RWPE1 (cell line): Measurements from ENCODE around the gene MTHFD2L.

ENCODE experiments used
- CTCF ChIA-PET: fragments of 350-600 bp; sonication (Branson Sonifier 250); formaldehyde crosslinking; extraction: SDS; loops from one replicate; lab custom pipeline; 2021; lab: Yijun Ruan, JAX
- POLR2A ChIA-PET: fragments of 400-600 bp; formaldehyde crosslinking; extraction: SDS; loops from one replicate; lab custom pipeline; 2020; ENCODE audit warnings: antibody characterized with exemption; ENCODE audit not compliant: low non-redundant PET; lab: Yijun Ruan, JAX
- DNase-seq: peaks from one replicate; pipeline ENCODE4 v3.0.0; 2012; ENCODE audit warnings: low spot score
- H3K27ac ChIP-seq: fragments of 450-650 bp; 2 replicates; pipeline ENCODE4 v1.5.1; 2017
- TF ChIP-seq, protein P1 (sequence below): fragments of 450-650 bp; conservative IDR thresholded peaks from 2 replicates; pipeline ENCODE4 v1.5.1; 2017; ENCODE audit warnings: low read depth, mild to moderate bottlenecking

Gene MTHFD2L

GRCh38 chr4:74266081-74266480 is 108.2 kb downstream of the MTHFD2L start:
- CTCF ChIA-PET = interaction anchor here (1.2 kb wide), 1 partner anchor 37 kb away, joined by 3 read pairs; no protein-coding TSS in a partner anchor
- TF ChIP-seq, protein P1, sequence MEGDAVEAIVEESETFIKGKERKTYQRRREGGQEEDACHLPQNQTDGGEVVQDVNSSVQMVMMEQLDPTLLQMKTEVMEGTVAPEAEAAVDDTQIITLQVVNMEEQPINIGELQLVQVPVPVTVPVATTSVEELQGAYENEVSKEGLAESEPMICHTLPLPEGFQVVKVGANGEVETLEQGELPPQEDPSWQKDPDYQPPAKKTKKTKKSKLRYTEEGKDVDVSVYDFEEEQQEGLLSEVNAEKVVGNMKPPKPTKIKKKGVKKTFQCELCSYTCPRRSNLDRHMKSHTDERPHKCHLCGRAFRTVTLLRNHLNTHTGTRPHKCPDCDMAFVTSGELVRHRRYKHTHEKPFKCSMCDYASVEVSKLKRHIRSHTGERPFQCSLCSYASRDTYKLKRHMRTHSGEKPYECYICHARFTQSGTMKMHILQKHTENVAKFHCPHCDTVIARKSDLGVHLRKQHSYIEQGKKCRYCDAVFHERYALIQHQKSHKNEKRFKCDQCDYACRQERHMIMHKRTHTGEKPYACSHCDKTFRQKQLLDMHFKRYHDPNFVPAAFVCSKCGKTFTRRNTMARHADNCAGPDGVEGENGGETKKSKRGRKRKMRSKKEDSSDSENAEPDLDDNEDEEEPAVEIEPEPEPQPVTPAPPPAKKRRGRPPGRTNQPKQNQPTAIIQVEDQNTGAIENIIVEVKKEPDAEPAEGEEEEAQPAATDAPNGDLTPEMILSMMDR = no peak
- no peak for DNase-seq
- no peak overlapping the region for H3K27ac ChIP-seq
- POLR2A ChIA-PET = no interaction called here

DNA sequence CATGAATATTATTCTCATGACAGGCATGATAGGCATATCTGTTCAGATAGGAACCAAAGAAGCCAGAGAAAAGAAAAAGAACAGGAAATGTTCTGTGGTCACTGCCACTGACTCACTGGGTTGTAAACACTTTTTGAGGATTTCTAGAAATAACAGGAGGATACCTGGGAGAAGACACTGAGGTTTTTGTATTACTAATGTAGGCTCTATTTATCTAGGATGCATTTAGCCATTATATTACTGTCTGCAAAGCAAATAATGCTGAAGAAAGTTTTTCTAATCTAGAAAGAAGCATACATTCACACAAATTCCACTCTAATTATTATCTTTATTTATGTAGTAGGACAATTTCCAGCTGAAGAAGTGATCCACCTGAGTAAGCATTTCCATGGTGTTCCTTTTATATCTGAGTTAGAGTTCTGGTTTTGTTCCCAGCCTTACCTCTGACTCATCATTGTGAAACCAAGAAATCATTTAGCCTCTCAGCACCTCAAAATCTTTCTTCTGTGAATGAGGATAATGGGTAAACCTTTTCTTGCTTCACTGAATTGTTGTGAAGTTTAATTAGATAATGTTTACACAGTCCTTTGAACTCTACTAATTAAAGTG is 110.2 kb downstream of the MTHFD2L start:
- POLR2A ChIA-PET = no interaction called here
- TF ChIP-seq, protein P1 = no peak
- CTCF ChIA-PET = no interaction called here
- DNase-seq = peak; percentile 65
- peak overlapping the region; percentile 84 for H3K27ac ChIP-seq

- H3K27ac ChIP-seq = no peak overlapping the region
- TF ChIP-seq, protein P1 = no peak
- ChIA-PET POLR2A (no interaction called here), CTCF (no interaction called here)
- DNase-seq = no peak
These were observed 110.7 kb downstream of the MTHFD2L start for GRCh38 chr4:74268643-74269042.

GRCh38 chr4:74278490-74278889 is 120.6 kb downstream of the MTHFD2L start:
- ChIA-PET CTCF (no interaction called here), POLR2A (interaction anchor here (0.6 kb wide), 1 partner anchor 26 kb away, joined by 3 read pairs; no protein-coding TSS in a partner anchor)
- DNase-seq = no peak
- TF ChIP-seq, protein P1 = no peak
- H3K27ac ChIP-seq = no peak overlapping the region

DNA sequence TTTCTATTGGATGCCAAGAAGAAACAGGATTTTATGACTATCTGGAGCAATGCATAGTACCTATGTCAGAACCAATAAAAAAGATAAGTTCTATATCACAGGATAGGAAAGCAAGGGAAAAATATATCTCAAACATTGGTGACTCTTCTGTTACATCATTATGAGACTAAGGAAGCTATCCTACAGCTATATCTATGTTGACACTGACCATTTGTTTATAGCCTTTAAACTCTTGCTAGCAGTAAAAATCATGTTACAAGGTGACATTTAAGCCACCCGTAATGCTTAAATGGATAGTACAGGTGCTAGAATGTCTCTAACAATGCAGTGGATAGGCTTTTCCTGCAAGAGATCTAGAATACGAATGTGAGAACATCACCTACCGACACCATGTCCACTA is 121.8 kb downstream of the MTHFD2L start:
- CTCF ChIA-PET = interaction anchor here (1.4 kb wide), 1 partner anchor 14 kb away, joined by 3 read pairs; no protein-coding TSS in a partner anchor
- POLR2A ChIA-PET = no interaction called here
- DNase-seq = no peak
- TF ChIP-seq, protein P1 = no peak
- no peak overlapping the region for H3K27ac ChIP-seq

DNA sequence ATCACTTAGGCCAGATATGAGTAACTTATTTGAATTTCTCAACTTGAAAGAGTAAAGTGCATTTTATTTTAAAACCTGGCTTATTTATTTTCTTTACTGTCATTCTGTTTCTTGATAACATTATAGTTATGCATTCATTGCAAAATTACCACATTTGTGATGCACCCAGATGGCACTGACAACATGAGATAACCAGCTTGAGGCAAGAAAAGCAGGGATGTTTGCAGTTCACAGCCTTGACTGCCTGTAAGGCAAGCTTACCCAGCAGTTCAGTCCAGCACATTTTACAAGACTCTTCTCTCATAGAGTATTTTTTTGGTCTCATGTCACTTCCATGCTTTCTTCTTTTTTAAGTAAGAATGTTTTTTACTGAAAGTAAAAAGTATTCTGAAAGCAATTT is 125.0 kb downstream of the MTHFD2L start:
- H3K27ac ChIP-seq = no peak overlapping the region
- TF ChIP-seq, protein P1 = no peak
- ChIA-PET CTCF (no interaction called here), POLR2A (no interaction called here)
- DNase-seq = no peak
